ENCODE data around the gene ADAM8.
"Not testable (repeated sequence)": the region's sequence is repeated elsewhere in the genome, so short reads cannot be mapped to it uniquely, and the experiment has no call there.

ADAM8 gene

GRCh38 chr10:133229265-133230043 lies 47.2 kb downstream of the ADAM8 start:
- DNase-seq, result no peak

DNA sequence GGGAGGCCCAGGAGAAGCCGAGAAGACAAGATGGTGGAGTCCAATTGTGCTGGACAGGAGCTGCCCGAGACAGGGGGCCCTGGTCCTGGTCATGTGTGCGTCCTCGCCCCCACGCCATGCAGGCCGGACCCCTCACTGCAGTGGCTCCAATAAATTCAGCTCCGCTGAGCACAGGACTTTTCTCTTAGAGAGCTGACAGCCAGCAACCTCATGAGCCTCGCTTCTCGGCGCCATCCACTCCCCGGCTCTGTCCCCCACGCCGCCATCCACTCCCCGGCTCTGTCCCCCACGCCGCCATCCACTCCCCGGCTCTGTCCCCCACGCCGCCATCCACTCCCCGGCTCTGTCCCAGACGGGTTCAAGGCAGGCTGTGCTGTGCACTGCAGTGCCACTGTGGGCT lies 49.4 kb downstream of the ADAM8 start:
- DNase-seq, result no peak

DNA sequence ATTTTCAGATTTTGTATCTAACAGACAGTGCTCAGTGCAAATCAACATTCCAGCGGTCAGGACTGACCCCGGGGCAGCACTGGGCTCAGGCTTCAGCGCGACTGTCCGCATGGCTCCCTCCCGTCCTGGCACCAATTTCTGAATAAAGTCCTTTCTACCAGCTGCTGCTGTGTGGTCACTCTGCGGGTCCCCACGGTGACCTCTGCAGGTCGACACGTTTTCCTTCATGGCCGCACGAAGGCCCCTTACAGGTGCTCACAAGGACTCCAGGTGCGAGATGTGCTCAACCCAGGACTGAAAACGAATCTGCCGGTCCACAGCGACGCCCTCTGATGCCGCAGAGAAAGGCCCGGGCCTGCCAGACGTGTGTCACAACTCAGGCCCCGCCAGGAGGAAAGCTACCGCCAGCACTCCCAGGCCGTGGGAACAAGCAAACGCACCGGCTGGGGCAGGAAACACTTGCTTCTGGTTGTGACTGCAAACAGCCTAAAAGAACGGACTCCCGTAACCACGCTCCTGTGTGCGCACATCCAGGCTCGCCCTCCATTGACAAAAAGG lies 50.3 kb downstream of the ADAM8 start:
- DNase-seq, result no peak

GRCh38 chr10:133225707-133226191 lies 50.9 kb downstream of the ADAM8 start:
- DNase-seq, result no peak

- DNase-seq, result no peak
Measured at GRCh38 chr10:133224756-133225372, 51.8 kb downstream of the ADAM8 start.

DNA sequence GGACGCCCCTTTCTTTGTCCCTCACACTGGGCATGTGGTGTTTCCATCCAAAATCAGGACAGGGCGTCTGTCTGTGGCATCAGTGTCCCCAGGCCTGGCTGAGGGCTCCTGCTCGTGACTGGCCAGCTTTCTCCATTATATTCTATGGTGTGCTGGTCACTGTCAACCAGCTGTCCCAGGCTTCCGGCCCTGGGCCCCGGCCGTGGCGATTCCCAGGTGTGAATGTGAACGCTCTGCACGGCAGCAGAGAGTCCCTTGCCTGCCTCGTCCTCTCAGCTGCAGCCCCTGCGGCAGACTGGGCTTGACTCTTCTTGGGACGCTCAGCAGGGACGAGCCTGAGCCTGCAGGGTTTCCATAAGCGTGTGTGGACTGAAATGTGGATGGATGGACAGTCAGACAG lies 52.6 kb downstream of the ADAM8 start:
- DNase-seq, result no peak

DNA sequence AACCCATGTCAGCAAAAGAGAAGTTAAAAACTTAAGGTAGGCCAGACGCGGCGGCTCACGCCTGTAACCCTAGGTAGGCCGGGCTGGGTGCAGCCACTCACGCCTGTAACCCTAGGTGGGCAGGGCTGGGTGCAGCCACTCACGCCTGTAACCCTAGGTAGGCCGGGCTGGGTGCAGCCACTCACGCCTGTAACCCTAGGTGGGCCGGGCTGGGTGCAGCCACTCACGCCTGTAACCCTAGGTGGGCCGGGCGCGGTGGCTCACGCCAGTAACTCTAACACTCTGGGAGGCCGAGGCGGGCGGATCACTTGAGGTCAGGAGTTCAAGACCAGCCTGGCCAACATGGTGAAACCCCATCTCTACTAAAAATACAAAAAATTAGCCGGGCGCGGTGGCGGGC lies 54.9 kb downstream of the ADAM8 start:
- DNase-seq, result not testable (repeated sequence)

DNA sequence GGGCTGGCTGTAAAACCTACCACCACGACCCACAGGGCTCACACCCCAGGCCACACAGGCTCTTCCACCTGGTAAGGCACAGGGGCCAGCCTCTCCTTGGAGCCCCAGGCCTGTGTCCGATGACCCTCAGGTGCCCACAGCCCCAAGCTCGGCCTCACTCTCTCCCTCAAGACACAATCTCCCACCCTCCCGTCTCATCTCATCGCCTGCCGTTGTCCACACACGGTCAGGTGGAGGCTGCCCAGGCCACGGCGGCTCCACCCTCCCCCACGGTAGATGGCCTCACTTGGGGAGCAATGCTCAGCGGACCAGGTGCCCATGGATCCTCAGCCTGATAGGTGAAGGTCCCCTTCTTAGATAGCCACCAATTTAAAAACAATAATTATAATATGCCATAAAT lies 55.3 kb downstream of the ADAM8 start:
- DNase-seq, result no peak

GRCh38 chr10:133219782-133220181 lies 56.9 kb downstream of the ADAM8 start:
- no peak for DNase-seq

GRCh38 chr10:133218891-133219290 lies 57.8 kb downstream of the ADAM8 start:
- no peak for DNase-seq

GRCh38 chr10:133217800-133218589 lies 58.7 kb downstream of the ADAM8 start:
- DNase-seq, result no peak

GRCh38 chr10:133216776-133217175 lies 59.9 kb downstream of the ADAM8 start:
- no peak for DNase-seq

DNA sequence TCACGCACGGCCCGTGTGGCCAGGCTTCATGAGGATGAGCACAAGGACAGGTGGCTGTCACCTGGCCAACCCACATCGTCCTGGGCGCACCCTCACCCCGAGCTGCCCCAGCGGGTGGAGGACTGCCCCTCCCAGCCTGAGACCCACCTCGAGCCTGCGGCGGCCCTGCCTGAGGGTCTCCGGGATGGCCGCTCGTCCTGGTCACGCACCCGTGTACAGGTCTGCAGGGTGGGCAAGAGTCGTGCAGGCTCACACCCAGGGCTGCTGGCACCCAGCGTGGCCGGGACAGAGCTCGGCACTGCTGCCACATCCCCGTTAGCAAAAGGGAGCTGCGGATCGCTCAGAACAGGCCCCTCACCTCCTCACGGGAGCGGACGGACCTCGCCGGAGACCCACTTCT lies 61.1 kb downstream of the ADAM8 start:
- DNase-seq, result no peak

- DNase-seq, result no peak
Measured at GRCh38 chr10:133214468-133215410, 61.9 kb downstream of the ADAM8 start.

- no peak for DNase-seq
Measured at GRCh38 chr10:133213641-133214467, 62.8 kb downstream of the ADAM8 start.

DNA sequence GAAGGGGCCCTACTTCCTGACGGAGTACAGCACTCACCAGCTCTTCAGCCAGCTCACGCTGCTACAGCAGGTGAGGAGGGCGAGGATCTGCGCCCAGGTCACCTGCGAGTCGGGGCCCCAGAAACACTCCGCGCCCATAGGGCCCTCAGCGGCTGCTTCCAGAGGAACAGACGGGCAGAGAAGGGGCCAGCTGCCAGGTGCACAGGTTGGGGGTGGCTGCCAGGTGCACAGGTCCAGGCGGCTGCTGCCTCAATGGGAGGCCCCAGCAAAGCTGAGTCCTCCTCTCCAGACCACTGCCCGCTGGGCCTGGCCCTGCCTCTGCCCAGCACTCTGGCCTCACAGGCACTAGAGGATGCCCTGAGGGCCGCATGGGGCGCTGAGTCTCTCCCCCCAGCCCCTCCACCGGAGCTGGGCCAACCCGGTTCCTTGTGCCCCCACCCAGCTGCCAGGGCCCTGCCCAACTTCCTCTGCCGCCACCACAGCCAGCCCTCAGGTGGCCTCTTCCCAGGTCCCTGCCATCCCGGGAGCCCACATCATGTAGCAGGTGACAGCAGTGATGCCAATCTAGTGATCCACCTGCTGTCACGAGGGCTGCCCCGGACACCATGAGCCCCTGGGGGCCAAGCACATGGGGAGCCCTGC lies 63.7 kb downstream of the ADAM8 start:
- DNase-seq, result no peak
